Liver (tissue), 9 donors: ENCODE results near the gene THSD7B. TPM values are rescaled to one million over a fixed set of nuclear protein-coding genes. Genes with fewer than 3 reads are reported as not detected.
"Not testable (repeated sequence)": the region's sequence is repeated elsewhere in the genome, so short reads cannot be mapped to it uniquely, and the experiment has no call there.

Experiments
- DNase-seq: peaks from one replicate; pipeline ENCODE4 v3.0.0-alpha.2; 2017; ENCODE audit warnings: low spot score
- H3K27ac ChIP-seq, 2 donors: one replicate each; pipeline ENCODE4 v1.7.0; 2013; ENCODE audit warnings: inconsistent platforms in 2 of 2, low read length in 2 of 2, control low read depth in 1 of 2, low read depth in 1 of 2, mild to moderate bottlenecking in 1 of 2
- H3K27me3 ChIP-seq, 4 donors: one replicate each; pipeline versions ENCODE4 v1.6.1 to v1.7.0; 2013; ENCODE audit warnings: low read length in 3 of 4, inconsistent platforms in 1 of 4, mild to moderate bottlenecking in 1 of 4, moderate library complexity in 1 of 4; ENCODE audit not compliant: control insufficient read depth in 4 of 4, insufficient read depth in 4 of 4
- H3K36me3 ChIP-seq, 4 donors: one replicate each; pipeline versions ENCODE4 v1.6.1 to v1.7.0; 2013; ENCODE audit warnings: low read length in 3 of 4, mild to moderate bottlenecking in 3 of 4, low read depth in 1 of 4, moderate library complexity in 1 of 4; ENCODE audit not compliant: control insufficient read depth in 4 of 4, insufficient read depth in 3 of 4
- H3K4me1 ChIP-seq, 4 donors: one replicate each; pipeline versions ENCODE4 v1.6.1 to v1.7.0; 2013; ENCODE audit warnings: low read length in 3 of 4, mild to moderate bottlenecking in 3 of 4, moderate library complexity in 1 of 4; ENCODE audit not compliant: control insufficient read depth in 4 of 4, insufficient read depth in 4 of 4
- H3K4me3 ChIP-seq, 3 donors: one replicate each; pipeline versions ENCODE4 v1.6.1 to v1.7.0; 2013; ENCODE audit warnings: low read length in 3 of 3, control low read depth in 1 of 3, low read depth in 1 of 3, mild to moderate bottlenecking in 1 of 3
- H3K9ac ChIP-seq, 2 donors: one replicate each; pipeline ENCODE4 v1.7.0; 2013; ENCODE audit warnings: low read length in 2 of 2, mild to moderate bottlenecking in 2 of 2, moderate library complexity in 2 of 2, control low read depth in 1 of 2, low read depth in 1 of 2
- H3K9me3 ChIP-seq, 4 donors: one replicate each; pipeline versions ENCODE4 v1.6.1 to v1.7.0; 2013; ENCODE audit warnings: low read length in 3 of 4; ENCODE audit not compliant: control insufficient read depth in 4 of 4
- ATF3 ChIP-seq: IDR thresholded peaks from 2 replicates; pipeline ENCODE4 v1.6.1; 2016; ENCODE audit warnings: antibody characterized with exemption
- CTCF ChIP-seq: fragments of 150-350 bp; IDR thresholded peaks from 2 replicates; pipeline ENCODE4 v1.5.1; 2017; ENCODE audit warnings: improper control_type of control experiment, low read depth, low read length; ENCODE audit not compliant: missing input control
- EGR1 ChIP-seq, 2 donors: IDR thresholded peaks; 2 replicates each; pipeline ENCODE4 v1.6.1; 2016 to 2018; ENCODE audit warnings: antibody characterized with exemption in 2 of 2, low read depth in 2 of 2
- FOXA1 ChIP-seq: IDR thresholded peaks from 2 replicates; pipeline ENCODE4 v1.6.1; 2016; ENCODE audit warnings: antibody characterized with exemption
- FOXA2 ChIP-seq: IDR thresholded peaks from 2 replicates; pipeline ENCODE4 v1.6.1; 2016; ENCODE audit warnings: antibody characterized with exemption
- GABPA ChIP-seq, 2 donors: IDR thresholded peaks in 1 of 2; conservative IDR thresholded peaks in 1 of 2; 2 replicates each; pipeline ENCODE4 v1.6.1; 2016; ENCODE audit warnings: antibody characterized with exemption in 2 of 2, mild to moderate bottlenecking in 1 of 2, moderate library complexity in 1 of 2
- HNF4A ChIP-seq, 2 donors: conservative IDR thresholded peaks; 2 replicates each; pipeline ENCODE4 v1.6.1; 2016; ENCODE audit warnings: antibody characterized with exemption in 2 of 2, mild to moderate bottlenecking in 2 of 2
- HNF4G ChIP-seq: IDR thresholded peaks from 2 replicates; pipeline ENCODE4 v1.6.1; 2016; ENCODE audit warnings: antibody characterized with exemption
- JUND ChIP-seq, 2 donors: IDR thresholded peaks; 2 replicates each; pipeline ENCODE4 v1.6.1; 2016; ENCODE audit warnings: antibody characterized with exemption in 2 of 2
- MAX ChIP-seq: IDR thresholded peaks from 2 replicates; pipeline ENCODE4 v1.6.1; 2016; ENCODE audit warnings: antibody characterized with exemption
- NR2F2 ChIP-seq: IDR thresholded peaks from 2 replicates; pipeline ENCODE4 v1.6.1; 2016; ENCODE audit warnings: antibody characterized with exemption
- RAD21 ChIP-seq, 2 donors: IDR thresholded peaks; 2 replicates each; pipeline ENCODE4 v1.6.1; 2016; ENCODE audit warnings: antibody characterized with exemption in 2 of 2, mild to moderate bottlenecking in 2 of 2
- REST ChIP-seq: IDR thresholded peaks from 2 replicates; pipeline ENCODE4 v1.6.1; 2016; ENCODE audit warnings: antibody characterized with exemption, mild to moderate bottlenecking
- RXRA ChIP-seq, 2 donors: IDR thresholded peaks; 2 replicates each; pipeline ENCODE4 v1.6.1; 2017 to 2018; ENCODE audit warnings: antibody characterized with exemption in 2 of 2, mild to moderate bottlenecking in 1 of 2
- SP1 ChIP-seq: IDR thresholded peaks from 2 replicates; pipeline ENCODE4 v1.6.1; 2018; ENCODE audit warnings: antibody characterized with exemption, mild to moderate bottlenecking
- TAF1 ChIP-seq: conservative IDR thresholded peaks from 2 replicates; pipeline ENCODE4 v1.6.1; 2016; ENCODE audit warnings: antibody characterized with exemption, mild to moderate bottlenecking
- YY1 ChIP-seq: IDR thresholded peaks from 2 replicates; pipeline ENCODE4 v1.6.1; 2016; ENCODE audit warnings: antibody characterized with exemption, mild to moderate bottlenecking
- ZBTB33 ChIP-seq: IDR thresholded peaks from 2 replicates; pipeline ENCODE4 v1.6.1; 2016; ENCODE audit warnings: antibody characterized with exemption
- WGBS: extraction: QIAGEN DNeasy Blood & Tissue Kit; methylation state at CpG from one replicate; pipeline ENCODE4 v1.1.7; 2013; 5-methylcytosine and 5-hydroxymethylcytosine counted together
- polyA plus RNA-seq, 2 donors: library from polyadenylated mRNA; stranded (reverse) in 1 of 2; unstranded in 1 of 2; fragments of 200-250 nt in 1 of 2; fragments of >200 nt in 1 of 2; fragmentation: Nextera tagmentation in 1 of 2; extraction: Ambion mirVana in 1 of 2; gene quantifications; one replicate each; pipeline versions ENCODE4 v1.2.1 to v1.2.3, GENCODE V29; 2013 to 2015
- total RNA-seq, 2 donors: library from RNA; depleted of rRNA; stranded (reverse); fragments of >200 nt; gene quantifications; one replicate each; pipeline ENCODE4 v1.2.3, GENCODE V29; 2014
- donor health status: healthy.
- donor health status: healthy.
- donor health status: healthy.
- donor health status: healthy.
- donor health status: healthy.

The THSD7B gene
- total and polyA plus RNA-seq, 4 donors: 0.01 to 0.75 (median 0.42) TPM; not detected in 1

- Histone ChIP-seq H3K27ac (no peak overlapping the region), H3K4me1 (no peaks in the 10 kb centered on the region), H3K9me3 (no peaks in the 10 kb centered on the region), H3K9ac (no peak overlapping the region), H3K36me3 (no peaks in the 10 kb centered on the region), H3K27me3 (peaks cover 0 to 7% (median 0%) of the 10 kb centered on the region in 4 donors), H3K4me3 (no peak overlapping the region)
- no peak for DNase-seq
- 41% methylated on average over 2 of the region's 2 CpGs for WGBS
- TF ChIP-seq TAF1 (no peak), SP1 (no peak), JUND (IDR thresholded peaks at IDR 0.05) (no peak), EGR1 (IDR thresholded peaks at IDR 0.05; ENCODE audit: low read depth in 2 of 2) (no peak), FOXA1 (no peak), HNF4G (no peak), YY1 (no peak), FOXA2 (no peak), MAX (no peak), RXRA (IDR thresholded peaks at IDR 0.05) (no peak), CTCF (no peak), RAD21 (IDR thresholded peaks at IDR 0.05) (no peak)
These were observed 13.9 kb upstream of the THSD7B start for GRCh38 chr2:136751406-136751805.

GRCh38 chr2:136758504-136758903, 6.8 kb upstream of the THSD7B start:
- H3K9me3 ChIP-seq, H3K4me1 ChIP-seq, H3K4me3 ChIP-seq, H3K9ac ChIP-seq, H3K27me3 ChIP-seq, H3K36me3 ChIP-seq, H3K27ac ChIP-seq, DNase-seq: not testable (repeated sequence)
- WGBS: 95% methylated on average over 22 of the region's 22 CpGs

GRCh38 chr2:136764452-136765255, 691 bp upstream of the THSD7B start:
- WGBS: 3% methylated on average over 47 of the region's 47 CpGs

More at GRCh38 chr2:136764452-136765255, 691 bp upstream of the THSD7B start:
- Histone ChIP-seq H3K9me3 (no peaks in the 10 kb centered on the region), H3K9ac (no peak overlapping the region), H3K4me3 (peak overlapping the region in 1 of 3 donors; percentile 42), H3K36me3 (no peaks in the 10 kb centered on the region), H3K4me1 (peaks cover 6 to 15% (median 9%) of the 10 kb centered on the region in 4 donors), H3K27me3 (peaks cover 0 to 14% (median 4%) of the 10 kb centered on the region in 4 donors), H3K27ac (no peak overlapping the region)
- no peak for DNase-seq
- TF ChIP-seq JUND (IDR thresholded peaks at IDR 0.05): no peak
- TF ChIP-seq NR2F2: no peak
- TF ChIP-seq RAD21 (IDR thresholded peaks at IDR 0.05): no peak
- TF ChIP-seq HNF4G: no peak
- TF ChIP-seq FOXA1: no peak
- TF ChIP-seq RXRA (IDR thresholded peaks at IDR 0.05): no peak
- TF ChIP-seq ZBTB33: no peak
- TF ChIP-seq YY1: no peak
- TF ChIP-seq HNF4A (conservative IDR thresholded peaks at IDR 0.05): no peak
- no peak for TF ChIP-seq TAF1
- no peak for TF ChIP-seq REST
- TF ChIP-seq EGR1 (IDR thresholded peaks at IDR 0.05; ENCODE audit: low read depth in 2 of 2): no peak
- no peak for TF ChIP-seq ATF3
- no peak for TF ChIP-seq GABPA (IDR thresholded peaks at IDR 0.05 in 1 of 2, conservative IDR thresholded peaks at IDR 0.05 in 1 of 2)
- no peak for TF ChIP-seq SP1
- no peak for TF ChIP-seq MAX
